ENCODE measurements around the gene UACA.

- no peak for TF ChIP-seq POLR2A (IDR thresholded peaks at IDR 0.05)
- no peak for TF ChIP-seq CTCF (IDR thresholded peaks at IDR 0.05)
Observed at GRCh38 chr15:70783041-70783440, 19.7 kb upstream of the UACA start.

All from thyroid gland (tissue), 4 donors.